Skeletal muscle tissue (tissue), 4 donors: ENCODE results near the gene SMG6. TPM values are rescaled to one million over a fixed set of nuclear protein-coding genes. Genes with fewer than 3 reads are reported as not detected.

Experiments
- H3K27ac ChIP-seq: one replicate; pipeline ENCODE4 v1.7.0; 2013; ENCODE audit warnings: mild to moderate bottlenecking, low read depth, low read length, inconsistent platforms
- H3K27me3 ChIP-seq, 3 donors: one replicate each; pipeline ENCODE4 v1.7.0; 2013; ENCODE audit warnings: low read length in 3 of 3; ENCODE audit not compliant: control insufficient read depth in 3 of 3, insufficient read depth in 3 of 3
- H3K36me3 ChIP-seq, 3 donors: one replicate each; pipeline ENCODE4 v1.7.0; 2013; ENCODE audit warnings: low read length in 3 of 3; ENCODE audit not compliant: control insufficient read depth in 3 of 3, insufficient read depth in 3 of 3
- H3K4me1 ChIP-seq, 3 donors: one replicate each; pipeline ENCODE4 v1.7.0; 2013; ENCODE audit warnings: low read length in 3 of 3, mild to moderate bottlenecking in 3 of 3; ENCODE audit not compliant: control insufficient read depth in 3 of 3, insufficient read depth in 3 of 3
- H3K4me3 ChIP-seq, 3 donors: one replicate each; pipeline ENCODE4 v1.7.0; 2013; ENCODE audit warnings: low read length in 3 of 3
- H3K9ac ChIP-seq, 3 donors: one replicate each; pipeline ENCODE4 v1.7.0; 2013; ENCODE audit warnings: low read length in 3 of 3, mild to moderate bottlenecking in 3 of 3, moderate library complexity in 2 of 3, low read depth in 1 of 3
- H3K9me3 ChIP-seq, 3 donors: one replicate each; pipeline ENCODE4 v1.7.0; 2013; ENCODE audit warnings: low read length in 3 of 3; ENCODE audit not compliant: control insufficient read depth in 3 of 3
- total RNA-seq: library from RNA; depleted of rRNA; stranded (reverse); fragments of >200 nt; gene quantifications from one replicate; pipeline ENCODE4 v1.2.3, GENCODE V29; 2014
- donor health status: Osteomylitis.

Gene SMG6
- total RNA-seq, 1 donor from 2014 or later: 13.6 TPM

GRCh38 chr17:2057760-2058585, 245.6 kb downstream of the SMG6 start:
- Histone ChIP-seq H3K9me3 (no peaks in the 10 kb centered on the region), H3K27me3 (peaks cover 0 to 14% (median 2%) of the 10 kb centered on the region in 3 donors), H3K4me3 (peak overlapping the region; percentile 32 to 73 (median 59)), H3K36me3 (peaks cover 0 to 24% (median 17%) of the 10 kb centered on the region in 3 donors), H3K9ac (peak overlapping the region in 2 of 3 donors; percentile 43 to 79), H3K27ac (peak overlapping the region; percentile 76), H3K4me1 (peaks cover 39 to 46% (median 42%) of the 10 kb centered on the region in 3 donors)

DNA sequence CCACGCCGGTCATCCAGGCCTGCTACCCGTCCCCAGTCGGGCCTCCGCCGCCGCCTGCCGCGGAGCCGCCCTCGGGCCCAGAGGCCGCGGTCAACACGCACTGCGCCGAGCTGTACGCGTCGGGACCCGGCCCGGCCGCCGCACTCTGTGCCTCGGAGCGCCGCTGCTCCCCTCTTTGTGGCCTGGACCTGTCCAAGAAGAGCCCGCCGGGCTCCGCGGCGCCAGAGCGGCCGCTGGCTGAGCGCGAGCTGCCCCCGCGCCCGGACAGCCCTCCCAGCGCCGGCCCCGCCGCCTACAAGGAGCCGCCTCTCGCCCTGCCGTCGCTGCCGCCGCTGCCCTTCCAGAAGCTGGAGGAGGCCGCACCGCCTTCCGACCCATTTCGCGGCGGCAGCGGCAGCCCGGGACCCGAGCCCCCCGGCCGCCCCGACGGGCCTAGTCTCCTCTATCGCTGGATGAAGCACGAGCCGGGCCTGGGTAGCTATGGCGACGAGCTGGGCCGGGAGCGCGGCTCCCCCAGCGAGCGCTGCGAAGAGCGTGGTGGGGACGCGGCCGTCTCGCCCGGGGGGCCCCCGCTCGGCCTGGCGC, 246.3 kb downstream of the SMG6 start:
- Histone ChIP-seq H3K4me1 (peaks cover 33 to 39% (median 38%) of the 10 kb centered on the region in 3 donors), H3K36me3 (peaks cover 0 to 22% (median 15%) of the 10 kb centered on the region in 3 donors), H3K4me3 (peak overlapping the region in 2 of 3 donors; percentile 32 to 73), H3K27me3 (peaks cover 0 to 14% (median 2%) of the 10 kb centered on the region in 3 donors), H3K9ac (peak overlapping the region in 1 of 3 donors; percentile 79), H3K9me3 (no peaks in the 10 kb centered on the region), H3K27ac (peak overlapping the region; percentile 76)

GRCh38 chr17:2056206-2057174, 247.1 kb downstream of the SMG6 start:
- H3K9ac ChIP-seq: peak overlapping the region in 2 of 3 donors; percentile 67 to 79
- H3K4me3 ChIP-seq: peak overlapping the region; percentile 67 to 70 (median 68)
- no peaks in the 10 kb centered on the region for H3K9me3 ChIP-seq
- H3K27ac ChIP-seq: peak overlapping the region; percentile 78
- H3K4me1 ChIP-seq: peaks cover 32 to 35% (median 35%) of the 10 kb centered on the region in 3 donors
- H3K27me3 ChIP-seq: peaks cover 0 to 21% (median 9%) of the 10 kb centered on the region in 3 donors
- peaks cover 0 to 20% (median 12%) of the 10 kb centered on the region in 3 donors for H3K36me3 ChIP-seq

GRCh38 chr17:2055292-2056205, 248.0 kb downstream of the SMG6 start:
- H3K27me3 ChIP-seq: peaks cover 0 to 23% (median 11%) of the 10 kb centered on the region in 3 donors

DNA sequence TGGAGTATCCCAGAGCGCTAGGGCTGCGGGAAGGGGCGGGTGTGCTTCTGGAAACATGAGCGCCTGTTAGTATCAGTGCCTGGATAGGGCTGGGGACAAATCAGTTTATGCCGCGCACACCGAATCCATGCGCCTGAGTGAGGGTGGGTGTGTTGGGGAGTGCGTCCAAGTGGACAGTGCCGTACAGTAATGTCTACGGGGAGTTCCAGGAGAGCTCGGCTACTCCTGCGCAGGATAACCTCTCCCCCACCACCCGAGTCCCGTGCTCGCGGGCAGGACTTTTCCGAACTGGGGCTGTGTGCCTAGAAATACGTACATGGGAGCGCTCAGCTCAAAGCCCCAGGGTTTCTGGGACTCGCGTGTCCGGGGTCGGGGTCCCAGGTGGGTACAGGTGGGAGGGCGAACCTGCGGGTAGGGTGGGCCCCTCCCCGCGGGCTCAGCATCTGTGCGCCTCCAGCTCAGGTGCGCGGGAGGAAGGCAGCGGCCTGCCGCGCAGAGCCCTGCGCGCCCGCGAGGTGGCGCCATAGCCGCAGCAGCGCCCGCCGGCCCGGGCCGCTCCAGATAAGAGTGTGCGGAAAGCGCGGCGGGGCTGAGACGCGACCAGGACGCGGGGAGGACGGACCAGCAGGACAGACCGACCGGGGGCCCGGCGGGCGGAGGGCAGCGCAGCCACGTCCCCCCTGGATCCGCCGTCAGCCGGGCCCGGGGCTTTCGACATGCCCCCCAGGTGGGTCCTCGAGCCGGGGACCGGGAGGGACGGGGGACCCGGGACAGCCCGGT, 248.9 kb downstream of the SMG6 start, which contains the start of gene HIC1:
Gene HIC1, plus strand, starts transcription at position 592 of the 780 bp plus-strand sequence. CDS start 1,588 bp downstream, outside the sequence.
- peak within 1 kb of the TSS in 2 of 3 donors; percentile 62 to 79 for H3K9ac ChIP-seq
- peaks cover 14 to 20% (median 18%) of the 10 kb centered on the region in 3 donors for H3K4me1 ChIP-seq

More at GRCh38 chr17:2055292-2056205, 248.0 kb downstream of the SMG6 start:
- H3K27ac ChIP-seq: peak overlapping the region; percentile 81
- H3K9me3 ChIP-seq: no peaks in the 10 kb centered on the region
- peaks cover 23 to 27% (median 26%) of the 10 kb centered on the region in 3 donors for H3K4me1 ChIP-seq
- peaks cover 0 to 11% (median 9%) of the 10 kb centered on the region in 3 donors for H3K36me3 ChIP-seq
- H3K4me3 ChIP-seq: peak overlapping the region; percentile 67 to 70 (median 68)
- peak overlapping the region in 2 of 3 donors; percentile 67 to 79 for H3K9ac ChIP-seq

GRCh38 chr17:2054262-2054511, 249.4 kb downstream of the SMG6 start:
- peaks cover 0 to 28% (median 11%) of the 10 kb centered on the region in 3 donors for H3K27me3 ChIP-seq
- H3K9me3 ChIP-seq: no peaks in the 10 kb centered on the region
- H3K27ac ChIP-seq: peak overlapping the region; percentile 81
- peaks cover 16 to 22% (median 17%) of the 10 kb centered on the region in 3 donors for H3K4me1 ChIP-seq
- peak overlapping the region; percentile 46 to 56 (median 54) for H3K4me3 ChIP-seq
- peak overlapping the region in 2 of 3 donors; percentile 60 to 62 for H3K9ac ChIP-seq
- H3K36me3 ChIP-seq: peaks cover 0 to 4% (median 3%) of the 10 kb centered on the region in 3 donors

More for the DNA sequence above, 248.9 kb downstream of the SMG6 start, which contains the start of gene HIC1:
- H3K36me3 ChIP-seq: peaks cover 0 to 4% (median 3%) of the 10 kb centered on the region in 3 donors
- H3K27me3 ChIP-seq: peaks cover 0 to 23% (median 11%) of the 10 kb centered on the region in 3 donors
- H3K4me3 ChIP-seq: peak within 1 kb of the TSS; percentile 56 to 68 (median 67)
- H3K9me3 ChIP-seq: no peaks in the 10 kb centered on the region
- peak within 1 kb of the TSS; percentile 81 for H3K27ac ChIP-seq

- H3K4me1 ChIP-seq: peaks cover 21 to 25% (median 22%) of the 10 kb centered on the region in 3 donors
- peak overlapping the region in 1 of 3 donors; percentile 60 for H3K9ac ChIP-seq
- no peaks in the 10 kb centered on the region for H3K9me3 ChIP-seq
- peak overlapping the region; percentile 46 to 56 (median 54) for H3K4me3 ChIP-seq
- H3K27ac ChIP-seq: peak overlapping the region; percentile 81
- H3K27me3 ChIP-seq: peaks cover 0 to 32% (median 11%) of the 10 kb centered on the region in 3 donors
- peaks cover 0 to 4% (median 3%) of the 10 kb centered on the region in 3 donors for H3K36me3 ChIP-seq
Measured at GRCh38 chr17:2053380-2054261, 250.0 kb downstream of the SMG6 start.
